Body of pancreas (tissue), 4 donors: ENCODE results near the gene MS4A6E.

Experiments used
- CTCF ChIP-seq, 7 experiments: fragments of 450-650 bp in 4 of 7; fragments of 200-600 bp in 3 of 7; sonication (generic) in 3 of 7; IDR thresholded peaks; one replicate each; pipeline ENCODE4 v1.5.1; 2016 to 2019; ENCODE audit warnings: antibody characterized with exemption in 7 of 7
- POLR2A ChIP-seq, 3 donors: fragments of 450-650 bp; IDR thresholded peaks; one replicate each; pipeline ENCODE4 v1.6.1; 2016; ENCODE audit warnings: antibody characterized with exemption in 3 of 3, mild to moderate bottlenecking in 2 of 3

DNA sequence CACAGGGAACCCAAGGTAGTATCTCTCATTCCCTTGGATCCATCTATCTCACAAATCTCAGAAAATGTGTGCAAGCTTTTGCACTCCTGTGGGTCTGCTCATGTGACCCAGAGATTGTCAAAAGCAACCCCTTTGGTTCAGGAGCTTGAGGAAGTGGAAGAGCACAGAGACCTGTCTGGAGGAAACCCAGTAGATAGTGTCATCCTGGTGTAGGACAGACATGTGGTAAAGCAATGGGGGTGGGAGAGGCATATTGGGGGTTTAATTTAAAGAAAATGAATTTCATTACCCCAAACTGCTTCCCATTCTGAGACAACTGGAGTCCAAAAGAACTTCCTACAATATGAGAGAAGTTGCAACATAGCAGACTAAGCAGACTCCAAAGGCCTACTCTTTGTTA lies 63.4 kb downstream of the MS4A6E start:
- TF ChIP-seq CTCF (IDR thresholded peaks at IDR 0.05) (no peak), POLR2A (IDR thresholded peaks at IDR 0.05) (no peak)
